IMR-90 (cell line): Measurements from ENCODE around the gene DOK3. TPM values are rescaled to one million over a fixed set of nuclear protein-coding genes. Genes with fewer than 3 reads are reported as not detected.

Experiments used
- CEBPB ChIP-seq: IDR thresholded peaks from 2 replicates; pipeline ENCODE4 v1.6.1; 2012; ENCODE audit warnings: low read depth, low read length, improper control_type of control experiment
- CHD1 ChIP-seq: IDR thresholded peaks from 2 replicates; pipeline ENCODE4 v1.6.1; 2012; ENCODE audit warnings: low read depth, low read length, improper control_type of control experiment
- NFE2L2 ChIP-seq: fragments of 150-350 bp; IDR thresholded peaks from 2 replicates; pipeline ENCODE4 v1.6.1; 2016; ENCODE audit warnings: low read depth, mild to moderate bottlenecking, low read length
- POLR2A ChIP-seq: IDR thresholded peaks from 2 replicates; pipeline ENCODE4 v1.6.1; 2012; ENCODE audit warnings: mild to moderate bottlenecking, low read depth, low read length
- RCOR1 ChIP-seq: IDR thresholded peaks from 2 replicates; pipeline ENCODE4 v1.6.1; 2012; ENCODE audit warnings: mild to moderate bottlenecking, low read length, improper control_type of control experiment; ENCODE audit not compliant: insufficient replicate concordance
- RFX5 ChIP-seq: IDR thresholded peaks from 2 replicates; pipeline ENCODE4 v1.8.0; 2012; ENCODE audit warnings: low read depth, mild to moderate bottlenecking, low read length, moderate library complexity
- polyA plus RNA-seq, 3 experiments: library from polyadenylated mRNA; depleted of rRNA; stranded (reverse); fragments of >200 nt; gene quantifications; 2 replicates each; pipeline ENCODE4 v1.2.3, GENCODE V29; 2012; ENCODE audit warnings: low replicate concordance in 1 of 3
- total RNA-seq: library from RNA; depleted of rRNA; stranded (reverse); fragments of >200 nt; gene quantifications from 2 replicates; pipeline ENCODE4 v1.2.3, GENCODE V29; 2012
- TF ChIP-seq, protein P1 (sequence below): fragments of 150-350 bp; IDR thresholded peaks from 2 replicates; pipeline ENCODE4 v1.6.1; 2017; ENCODE audit warnings: mild to moderate bottlenecking, antibody characterized with exemption, low read length, low read depth

DOK3 gene
- total and polyA plus RNA-seq, 2 of the 4 experiments (the other 2 are of a cell fraction), result 0.54 to 3.9 TPM

GRCh38 chr5:177516601-177517568 lies 7.3 kb upstream of the DOK3 start, which contains the start of gene DDX41 (continued):
- TF ChIP-seq RCOR1, result peak; percentile 60
- no peak for TF ChIP-seq CHD1
- TF ChIP-seq POLR2A, result peak; percentile 51; the same call in 1 of the 2 replicates
- TF ChIP-seq RFX5, result peak; percentile 88
- TF ChIP-seq CEBPB, result no peak
- no peak for TF ChIP-seq NFE2L2
- TF ChIP-seq, protein P1, sequence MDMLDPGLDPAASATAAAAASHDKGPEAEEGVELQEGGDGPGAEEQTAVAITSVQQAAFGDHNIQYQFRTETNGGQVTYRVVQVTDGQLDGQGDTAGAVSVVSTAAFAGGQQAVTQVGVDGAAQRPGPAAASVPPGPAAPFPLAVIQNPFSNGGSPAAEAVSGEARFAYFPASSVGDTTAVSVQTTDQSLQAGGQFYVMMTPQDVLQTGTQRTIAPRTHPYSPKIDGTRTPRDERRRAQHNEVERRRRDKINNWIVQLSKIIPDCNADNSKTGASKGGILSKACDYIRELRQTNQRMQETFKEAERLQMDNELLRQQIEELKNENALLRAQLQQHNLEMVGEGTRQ, result peak; percentile 64
